ENCODE measurements around the gene RICTOR.
"Not testable (repeated sequence)": the region's sequence is repeated elsewhere in the genome, so short reads cannot be mapped to it uniquely, and the experiment has no call there.

The RICTOR gene

GRCh38 chr5:39010958-39011357 lies 63.2 kb downstream of the RICTOR start:
- not testable (repeated sequence) for H3K27ac ChIP-seq (ENCODE audit: low read depth, low read length); H3K4me3 ChIP-seq (ENCODE audit: low read length); H3K9ac ChIP-seq (ENCODE audit: low read length); H3K36me3 ChIP-seq (ENCODE audit: control insufficient read depth, insufficient read depth, low read length); H3K4me1 ChIP-seq (ENCODE audit: control insufficient read depth, insufficient read depth, low read length); H3K27me3 ChIP-seq (ENCODE audit: control insufficient read depth, insufficient read depth, low read length)

- H3K4me3 ChIP-seq (ENCODE audit: low read length): no peak overlapping the region
- peaks cover 7% of the 10 kb centered on the region for H3K36me3 ChIP-seq (ENCODE audit: control insufficient read depth, insufficient read depth, low read length)
- no peak overlapping the region for H3K27ac ChIP-seq (ENCODE audit: low read depth, low read length)
- no peaks in the 10 kb centered on the region for H3K27me3 ChIP-seq (ENCODE audit: control insufficient read depth, insufficient read depth, low read length)
- no peak overlapping the region for H3K9ac ChIP-seq (ENCODE audit: low read length)
- H3K4me1 ChIP-seq (ENCODE audit: control insufficient read depth, insufficient read depth, low read length): peaks cover 6% of the 10 kb centered on the region
These were observed 64.2 kb downstream of the RICTOR start for GRCh38 chr5:39009981-39010380.

- H3K27me3 ChIP-seq (ENCODE audit: control insufficient read depth, insufficient read depth, low read length): no peaks in the 10 kb centered on the region
- H3K9ac ChIP-seq (ENCODE audit: low read length): no peak overlapping the region
- peaks cover 7% of the 10 kb centered on the region for H3K36me3 ChIP-seq (ENCODE audit: control insufficient read depth, insufficient read depth, low read length)
- no peak overlapping the region for H3K27ac ChIP-seq (ENCODE audit: low read depth, low read length)
- no peak overlapping the region for H3K4me3 ChIP-seq (ENCODE audit: low read length)
- H3K4me1 ChIP-seq (ENCODE audit: control insufficient read depth, insufficient read depth, low read length): peaks cover 6% of the 10 kb centered on the region
These were observed 64.9 kb downstream of the RICTOR start for GRCh38 chr5:39009280-39009679.

GRCh38 chr5:39006650-39007049 lies 67.5 kb downstream of the RICTOR start:
- Histone ChIP-seq H3K27ac (ENCODE audit: low read depth, low read length) (no peak overlapping the region), H3K9ac (ENCODE audit: low read length) (no peak overlapping the region), H3K27me3 (ENCODE audit: control insufficient read depth, insufficient read depth, low read length) (no peaks in the 10 kb centered on the region), H3K36me3 (ENCODE audit: control insufficient read depth, insufficient read depth, low read length) (peaks cover 7% of the 10 kb centered on the region), H3K4me3 (ENCODE audit: low read length) (no peak overlapping the region), H3K4me1 (ENCODE audit: control insufficient read depth, insufficient read depth, low read length) (no peaks in the 10 kb centered on the region)

- H3K4me3 ChIP-seq (ENCODE audit: low read length): no peak overlapping the region
- no peak overlapping the region for H3K9ac ChIP-seq (ENCODE audit: low read length)
- H3K4me1 ChIP-seq (ENCODE audit: control insufficient read depth, insufficient read depth, low read length): no peaks in the 10 kb centered on the region
- H3K27ac ChIP-seq (ENCODE audit: low read depth, low read length): no peak overlapping the region
- H3K36me3 ChIP-seq (ENCODE audit: control insufficient read depth, insufficient read depth, low read length): peaks cover 2% of the 10 kb centered on the region
- no peaks in the 10 kb centered on the region for H3K27me3 ChIP-seq (ENCODE audit: control insufficient read depth, insufficient read depth, low read length)
These were observed 68.5 kb downstream of the RICTOR start for GRCh38 chr5:39005566-39006232.

- Histone ChIP-seq H3K4me1 (ENCODE audit: control insufficient read depth, insufficient read depth, low read length) (no peaks in the 10 kb centered on the region), H3K9ac (ENCODE audit: low read length) (no peak overlapping the region), H3K36me3 (ENCODE audit: control insufficient read depth, insufficient read depth, low read length) (no peaks in the 10 kb centered on the region), H3K27me3 (ENCODE audit: control insufficient read depth, insufficient read depth, low read length) (no peaks in the 10 kb centered on the region), H3K4me3 (ENCODE audit: low read length) (no peak overlapping the region), H3K27ac (ENCODE audit: low read depth, low read length) (no peak overlapping the region)
These were observed 72.5 kb downstream of the RICTOR start for GRCh38 chr5:39001683-39002082.

- Histone ChIP-seq H3K4me3 (ENCODE audit: low read length) (no peak overlapping the region), H3K9ac (ENCODE audit: low read length) (no peak overlapping the region), H3K4me1 (ENCODE audit: control insufficient read depth, insufficient read depth, low read length) (no peaks in the 10 kb centered on the region), H3K27me3 (ENCODE audit: control insufficient read depth, insufficient read depth, low read length) (no peaks in the 10 kb centered on the region), H3K27ac (ENCODE audit: low read depth, low read length) (no peak overlapping the region), H3K36me3 (ENCODE audit: control insufficient read depth, insufficient read depth, low read length) (no peaks in the 10 kb centered on the region)
These were observed 75.2 kb downstream of the RICTOR start for GRCh38 chr5:38999037-38999436.

- Histone ChIP-seq H3K27me3 (ENCODE audit: control insufficient read depth, insufficient read depth, low read length) (no peaks in the 10 kb centered on the region), H3K9ac (ENCODE audit: low read length) (no peak overlapping the region), H3K27ac (ENCODE audit: low read depth, low read length) (peak overlapping the region; percentile 17), H3K4me3 (ENCODE audit: low read length) (no peak overlapping the region), H3K36me3 (ENCODE audit: control insufficient read depth, insufficient read depth, low read length) (no peaks in the 10 kb centered on the region), H3K4me1 (ENCODE audit: control insufficient read depth, insufficient read depth, low read length) (no peaks in the 10 kb centered on the region)
These were observed 76.6 kb downstream of the RICTOR start for GRCh38 chr5:38997591-38997990.

- Histone ChIP-seq H3K4me1 (ENCODE audit: control insufficient read depth, insufficient read depth, low read length) (no peaks in the 10 kb centered on the region), H3K4me3 (ENCODE audit: low read length) (no peak overlapping the region), H3K36me3 (ENCODE audit: control insufficient read depth, insufficient read depth, low read length) (no peaks in the 10 kb centered on the region), H3K27ac (ENCODE audit: low read depth, low read length) (no peak overlapping the region), H3K27me3 (ENCODE audit: control insufficient read depth, insufficient read depth, low read length) (no peaks in the 10 kb centered on the region), H3K9ac (ENCODE audit: low read length) (no peak overlapping the region)
These were observed 78.1 kb downstream of the RICTOR start for GRCh38 chr5:38996123-38996522.

- no peak overlapping the region for H3K4me3 ChIP-seq (ENCODE audit: low read length)
- no peak overlapping the region for H3K27ac ChIP-seq (ENCODE audit: low read depth, low read length)
- H3K4me1 ChIP-seq (ENCODE audit: control insufficient read depth, insufficient read depth, low read length): no peaks in the 10 kb centered on the region
- no peaks in the 10 kb centered on the region for H3K27me3 ChIP-seq (ENCODE audit: control insufficient read depth, insufficient read depth, low read length)
- H3K9ac ChIP-seq (ENCODE audit: low read length): no peak overlapping the region
- peaks cover 3% of the 10 kb centered on the region for H3K36me3 ChIP-seq (ENCODE audit: control insufficient read depth, insufficient read depth, low read length)
These were observed 79.8 kb downstream of the RICTOR start for GRCh38 chr5:38994324-38994927.

GRCh38 chr5:38989974-38990719 lies 84.1 kb downstream of the RICTOR start:
- H3K27ac ChIP-seq (ENCODE audit: low read depth, low read length); H3K4me1 ChIP-seq (ENCODE audit: control insufficient read depth, insufficient read depth, low read length); H3K4me3 ChIP-seq (ENCODE audit: low read length); H3K36me3 ChIP-seq (ENCODE audit: control insufficient read depth, insufficient read depth, low read length); H3K27me3 ChIP-seq (ENCODE audit: control insufficient read depth, insufficient read depth, low read length); H3K9ac ChIP-seq (ENCODE audit: low read length): not testable (repeated sequence)

- Histone ChIP-seq H3K4me1 (ENCODE audit: control insufficient read depth, insufficient read depth, low read length) (no peaks in the 10 kb centered on the region), H3K27ac (ENCODE audit: low read depth, low read length) (no peak overlapping the region), H3K36me3 (ENCODE audit: control insufficient read depth, insufficient read depth, low read length) (peaks cover 3% of the 10 kb centered on the region), H3K9ac (ENCODE audit: low read length) (no peak overlapping the region), H3K27me3 (ENCODE audit: control insufficient read depth, insufficient read depth, low read length) (no peaks in the 10 kb centered on the region), H3K4me3 (ENCODE audit: low read length) (no peak overlapping the region)
These were observed 88.2 kb downstream of the RICTOR start for GRCh38 chr5:38985909-38986452.

All from rectal smooth muscle tissue (tissue), 1 donor.